Mucosa of rectum (tissue), 2 donors: ENCODE data around the gene RREB1.
A peak's percentile ranks its signal among the peaks of the same experiment; 100 is the strongest.

Experiments
- H3K27ac ChIP-seq, 2 donors: one replicate each; pipeline ENCODE4 v1.7.0; 2013; ENCODE audit warnings: inconsistent platforms in 2 of 2, low read depth in 2 of 2, low read length in 2 of 2
- H3K27me3 ChIP-seq, 2 donors: one replicate each; pipeline ENCODE4 v1.7.0; 2013; ENCODE audit warnings: low read length in 2 of 2; ENCODE audit not compliant: control insufficient read depth in 2 of 2, insufficient read depth in 2 of 2
- H3K36me3 ChIP-seq, 2 donors: one replicate each; pipeline ENCODE4 v1.7.0; 2013; ENCODE audit warnings: low read length in 2 of 2; ENCODE audit not compliant: control insufficient read depth in 2 of 2, insufficient read depth in 2 of 2
- H3K4me1 ChIP-seq, 2 donors: one replicate each; pipeline ENCODE4 v1.7.0; 2013; ENCODE audit warnings: low read length in 2 of 2, mild to moderate bottlenecking in 1 of 2; ENCODE audit not compliant: control insufficient read depth in 2 of 2, insufficient read depth in 2 of 2
- H3K4me3 ChIP-seq, 2 donors: one replicate each; pipeline ENCODE4 v1.7.0; 2013; ENCODE audit warnings: low read length in 2 of 2
- H3K9ac ChIP-seq, 2 donors: one replicate each; pipeline ENCODE4 v1.7.0; 2013; ENCODE audit warnings: low read length in 2 of 2, low read depth in 1 of 2, mild to moderate bottlenecking in 1 of 2
- H3K9me3 ChIP-seq, 2 donors: one replicate each; pipeline ENCODE4 v1.7.0; 2013; ENCODE audit warnings: low read length in 2 of 2; ENCODE audit not compliant: control insufficient read depth in 2 of 2
- donor health status: healthy.
- donor health status: Normal muscosa, but diverticular disease.

The RREB1 gene

DNA sequence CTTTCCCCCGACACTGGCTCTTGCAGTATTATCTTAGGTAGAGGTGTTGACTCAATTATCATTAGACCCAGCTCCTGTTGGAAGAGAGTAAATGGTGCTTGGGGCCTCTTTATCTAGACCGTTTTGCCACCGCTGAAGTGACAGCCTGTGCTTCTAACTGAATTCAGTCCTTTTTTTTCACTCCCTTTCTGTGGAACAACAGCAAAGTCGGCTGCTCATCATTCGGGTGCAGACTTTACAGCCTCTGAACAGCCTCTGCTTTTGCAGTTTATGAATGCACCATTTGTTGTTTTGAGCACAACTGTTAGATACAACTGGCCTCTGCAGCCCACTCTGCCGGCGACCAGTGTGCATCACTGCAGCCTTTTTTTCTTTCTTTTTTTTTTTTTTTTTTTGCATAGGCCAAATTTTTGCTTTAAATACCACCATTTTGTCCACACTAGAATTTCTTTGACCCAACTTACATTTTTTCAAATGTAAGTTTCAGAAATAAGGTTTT, 35.8 kb downstream of the RREB1 start:
- peak overlapping the region in 1 of 2 donors; percentile 45 for H3K27ac ChIP-seq

DNA sequence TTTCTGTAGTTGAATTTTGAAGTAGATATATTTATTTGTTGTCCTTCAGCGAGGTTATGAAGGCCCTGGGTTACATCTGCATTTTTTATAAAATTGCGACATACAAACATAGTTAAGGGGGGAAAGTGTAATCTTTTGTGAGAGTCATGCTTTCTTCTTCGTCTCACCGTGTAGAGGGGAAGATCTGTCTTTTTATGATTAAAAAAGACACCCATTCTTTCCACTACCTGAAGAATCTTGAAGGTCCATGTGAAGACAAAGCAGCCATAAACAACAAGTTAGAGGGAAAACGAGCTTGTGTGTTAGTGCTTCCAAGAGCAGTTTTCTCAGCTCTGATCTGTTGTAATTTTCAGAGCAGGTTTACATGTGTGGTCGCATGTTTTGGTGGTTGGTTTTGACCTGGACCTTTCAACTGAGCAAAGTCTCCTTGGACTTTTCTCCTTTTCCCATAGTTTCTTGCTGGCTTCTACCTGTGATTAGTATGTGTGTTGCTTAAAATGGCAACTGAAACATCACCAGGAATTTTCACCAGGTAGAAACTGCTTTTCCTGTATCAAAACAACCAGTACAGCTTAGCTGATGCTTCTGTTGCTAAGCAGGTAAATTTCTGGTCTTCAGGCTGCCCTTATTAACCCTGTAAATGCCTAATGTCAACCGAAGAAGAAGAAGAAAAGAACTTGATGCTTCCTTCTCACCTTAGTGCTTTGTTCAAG, 37.3 kb downstream of the RREB1 start:
- Histone ChIP-seq H3K27me3 (no peaks in the 10 kb centered on the region), H3K4me3 (no peak overlapping the region), H3K27ac (peak overlapping the region; percentile 86 to 91), H3K9me3 (no peaks in the 10 kb centered on the region), H3K9ac (peak overlapping the region in 1 of 2 donors; percentile 68), H3K4me1 (peaks cover 53 to 54% of the 10 kb centered on the region in 2 donors), H3K36me3 (no peaks in the 10 kb centered on the region)

More for the DNA sequence above, 35.8 kb downstream of the RREB1 start:
- peak overlapping the region; percentile 28 to 43 for H3K9ac ChIP-seq
- no peaks in the 10 kb centered on the region for H3K36me3 ChIP-seq
- H3K4me3 ChIP-seq: no peak overlapping the region
- peaks cover 62 to 65% of the 10 kb centered on the region in 2 donors for H3K4me1 ChIP-seq
- H3K27me3 ChIP-seq: no peaks in the 10 kb centered on the region
- no peaks in the 10 kb centered on the region for H3K9me3 ChIP-seq

DNA sequence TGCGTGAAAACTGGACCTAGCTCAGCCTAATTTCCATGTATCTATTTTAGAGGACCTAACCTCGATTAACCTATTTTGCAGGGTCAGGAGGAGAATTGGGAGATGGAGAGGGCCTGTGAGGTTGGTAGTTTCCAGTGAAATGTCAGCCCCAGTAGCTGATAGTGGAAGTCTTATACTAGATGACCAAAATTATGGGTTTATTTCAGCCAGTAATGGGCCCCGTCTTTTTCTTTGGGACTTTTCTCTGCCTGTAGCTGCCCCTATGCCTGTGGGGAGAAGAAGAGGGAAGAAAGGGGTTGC, 37.8 kb downstream of the RREB1 start:
- Histone ChIP-seq H3K9ac (peak overlapping the region; percentile 68 to 76), H3K4me3 (peak overlapping the region; percentile 38 to 53), H3K4me1 (peaks cover 48 to 49% of the 10 kb centered on the region in 2 donors)

DNA sequence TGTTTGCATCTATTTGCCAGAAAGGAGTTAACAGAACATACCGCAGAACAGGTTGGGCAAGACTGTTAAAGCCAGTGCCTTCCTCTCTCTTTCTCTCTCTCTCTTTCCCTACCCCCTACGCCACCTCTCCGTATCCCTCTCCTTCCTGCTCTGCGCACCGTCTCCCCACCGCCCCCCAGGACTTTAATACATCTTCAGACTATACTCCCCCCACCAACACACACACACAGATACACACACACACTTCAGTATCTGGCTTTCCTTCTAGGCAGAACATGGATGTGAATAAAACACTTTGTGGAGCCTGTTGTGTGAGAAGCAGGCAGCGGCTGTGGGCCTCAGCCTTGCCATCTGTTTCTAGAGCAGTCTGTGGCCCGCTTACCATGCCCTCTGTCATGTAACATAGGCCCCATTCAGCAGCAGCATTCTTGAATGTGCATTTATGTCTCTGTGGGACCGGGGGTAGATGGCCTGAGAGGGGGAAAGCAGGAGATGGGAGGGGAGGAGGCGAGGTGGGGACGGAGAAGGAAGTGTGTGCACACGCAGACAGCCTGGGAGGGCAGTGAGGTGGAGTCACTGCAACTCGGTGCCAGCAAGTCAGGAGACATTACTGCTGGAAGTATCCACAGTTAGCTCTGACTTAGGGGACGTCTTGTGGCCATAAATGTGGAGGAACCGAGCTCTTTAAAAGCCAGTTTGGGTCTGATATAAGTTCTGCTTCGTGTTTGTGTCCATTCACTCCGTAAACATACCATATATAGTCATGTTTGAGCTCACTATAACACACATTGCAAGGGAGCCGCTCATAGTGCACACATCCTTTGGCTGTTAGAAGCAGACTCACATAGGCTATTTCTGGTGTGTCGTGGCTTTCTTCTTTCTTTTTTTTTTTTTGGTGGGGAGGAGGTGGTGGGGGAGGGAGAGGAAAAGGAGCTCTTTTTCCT, 38.4 kb downstream of the RREB1 start:
- Histone ChIP-seq H3K4me1 (peaks cover 49% of the 10 kb centered on the region in 2 donors), H3K36me3 (peaks cover 0 to 4% of the 10 kb centered on the region in 2 donors)

More for the DNA sequence above, 37.8 kb downstream of the RREB1 start:
- no peaks in the 10 kb centered on the region for H3K9me3 ChIP-seq
- H3K36me3 ChIP-seq: peaks cover 0 to under 1% of the 10 kb centered on the region in 2 donors
- no peaks in the 10 kb centered on the region for H3K27me3 ChIP-seq
- peak overlapping the region; percentile 86 to 91 for H3K27ac ChIP-seq

DNA sequence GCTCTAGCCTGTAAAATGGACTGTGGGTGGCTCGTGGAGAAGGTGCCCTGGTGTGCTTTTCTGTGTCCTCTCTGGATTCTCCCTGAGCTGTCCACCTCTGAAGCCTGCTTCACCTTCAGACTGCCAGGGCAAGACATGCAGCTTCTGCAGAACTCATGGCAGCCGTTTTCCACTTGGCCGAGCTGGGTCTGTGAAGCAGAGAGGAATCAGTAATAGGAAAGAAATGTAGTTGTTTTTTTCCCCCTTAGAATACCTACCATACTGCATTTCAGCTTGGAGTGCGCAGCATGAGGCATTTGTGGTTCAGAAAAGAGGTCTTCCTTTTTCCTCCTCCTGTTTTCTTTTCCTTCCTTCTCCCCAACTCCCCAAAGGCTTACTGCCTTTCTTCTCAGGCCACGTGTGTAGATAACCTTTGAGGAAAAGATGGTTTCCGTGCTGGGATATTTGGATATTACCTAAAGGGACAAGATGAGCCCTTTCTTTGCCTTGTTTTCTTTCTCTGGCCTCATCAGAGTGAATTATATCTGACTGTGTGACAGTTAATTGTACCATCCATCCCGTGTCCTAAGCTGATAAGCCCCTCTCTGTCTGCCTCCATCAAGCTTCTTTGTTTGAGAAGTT, 39.4 kb downstream of the RREB1 start:
- Histone ChIP-seq H3K27ac (peak overlapping the region; percentile 86 to 91), H3K9me3 (no peaks in the 10 kb centered on the region), H3K4me3 (peak overlapping the region in 1 of 2 donors; percentile 53), H3K4me1 (peaks cover 50 to 51% of the 10 kb centered on the region in 2 donors), H3K27me3 (no peaks in the 10 kb centered on the region), H3K36me3 (peaks cover 0 to 4% of the 10 kb centered on the region in 2 donors), H3K9ac (peak overlapping the region; percentile 43 to 68)

More for the DNA sequence above, 38.4 kb downstream of the RREB1 start:
- H3K27me3 ChIP-seq: no peaks in the 10 kb centered on the region
- H3K27ac ChIP-seq: peak overlapping the region; percentile 86 to 91
- peak overlapping the region; percentile 68 to 76 for H3K9ac ChIP-seq
- peak overlapping the region; percentile 38 to 53 for H3K4me3 ChIP-seq
- H3K9me3 ChIP-seq: no peaks in the 10 kb centered on the region

DNA sequence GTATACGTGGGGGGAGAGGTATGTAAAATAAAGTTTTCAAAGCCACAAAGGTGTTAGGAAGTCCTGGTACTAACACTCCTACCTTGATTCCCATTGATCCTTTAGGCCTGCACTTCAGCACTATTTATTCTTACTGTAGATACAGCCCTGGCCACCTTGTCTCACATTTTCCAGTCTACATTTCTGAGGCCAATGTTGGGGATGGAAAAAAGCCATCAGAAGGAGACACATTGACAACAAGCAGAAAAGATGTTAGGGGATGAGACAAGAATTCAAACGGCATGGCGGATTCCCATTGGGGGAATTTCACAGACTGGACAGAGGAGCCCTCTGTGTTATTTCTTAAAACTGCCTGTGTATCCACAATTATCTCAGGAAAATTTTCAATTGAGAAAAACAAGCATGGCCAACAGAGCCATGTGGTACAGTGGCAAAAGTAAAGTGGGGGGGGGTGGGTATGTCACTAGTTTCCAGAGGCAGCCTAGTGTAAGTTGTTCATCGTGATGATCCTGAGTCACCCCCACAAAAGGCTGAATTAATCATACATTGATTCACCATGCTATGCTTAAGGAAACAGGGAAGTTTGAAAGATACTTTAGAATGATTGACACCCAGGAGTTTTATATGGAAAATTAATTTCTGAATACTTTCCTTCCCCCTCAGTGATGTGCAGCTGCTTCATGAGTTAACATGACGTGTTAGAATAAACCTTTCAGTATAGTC, 40.5 kb downstream of the RREB1 start:
- Histone ChIP-seq H3K9me3 (no peaks in the 10 kb centered on the region), H3K4me3 (no peak overlapping the region), H3K36me3 (peaks cover 0 to 4% of the 10 kb centered on the region in 2 donors), H3K4me1 (peaks cover 44 to 57% of the 10 kb centered on the region in 2 donors), H3K27ac (peak overlapping the region in 1 of 2 donors; percentile 24), H3K27me3 (no peaks in the 10 kb centered on the region), H3K9ac (no peak overlapping the region)

DNA sequence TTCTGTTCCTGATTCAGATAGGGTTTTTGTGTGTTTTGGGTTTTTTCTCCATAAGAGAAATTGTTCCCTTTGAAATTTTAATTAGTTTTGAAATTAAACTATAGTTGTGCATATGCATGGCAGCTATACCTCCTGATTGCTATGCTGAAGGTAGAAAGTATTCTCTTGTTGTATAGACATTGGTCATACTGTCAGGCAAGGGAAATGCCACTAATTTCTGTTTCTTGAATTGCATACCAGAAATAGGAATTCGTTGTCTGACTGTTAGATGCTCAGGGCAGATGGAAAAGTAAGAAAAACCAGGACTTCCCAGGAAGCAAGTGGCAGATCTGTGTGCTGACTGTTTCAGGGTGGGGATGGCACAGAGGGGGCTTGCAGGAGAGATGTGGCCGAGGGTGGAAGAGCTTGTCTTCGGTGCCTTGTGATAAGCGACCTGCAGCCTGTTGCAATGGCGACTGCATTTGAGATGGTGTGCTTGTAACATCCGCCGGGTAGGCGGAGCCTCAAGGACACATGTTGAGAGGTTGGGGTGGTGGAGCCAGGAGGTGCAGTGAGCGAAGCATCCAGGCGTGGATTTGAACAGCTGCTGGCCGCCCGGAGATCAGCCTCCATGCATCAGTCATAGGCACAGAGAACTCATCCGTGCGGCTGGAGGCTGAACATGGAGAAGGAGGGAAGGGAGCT, 42.8 kb downstream of the RREB1 start:
- no peak overlapping the region for H3K9ac ChIP-seq
- H3K27me3 ChIP-seq: no peaks in the 10 kb centered on the region
- no peak overlapping the region for H3K27ac ChIP-seq
- H3K4me3 ChIP-seq: no peak overlapping the region
- peaks cover 40 to 52% of the 10 kb centered on the region in 2 donors for H3K4me1 ChIP-seq
- H3K9me3 ChIP-seq: no peaks in the 10 kb centered on the region
- H3K36me3 ChIP-seq: peaks cover 0 to 4% of the 10 kb centered on the region in 2 donors

DNA sequence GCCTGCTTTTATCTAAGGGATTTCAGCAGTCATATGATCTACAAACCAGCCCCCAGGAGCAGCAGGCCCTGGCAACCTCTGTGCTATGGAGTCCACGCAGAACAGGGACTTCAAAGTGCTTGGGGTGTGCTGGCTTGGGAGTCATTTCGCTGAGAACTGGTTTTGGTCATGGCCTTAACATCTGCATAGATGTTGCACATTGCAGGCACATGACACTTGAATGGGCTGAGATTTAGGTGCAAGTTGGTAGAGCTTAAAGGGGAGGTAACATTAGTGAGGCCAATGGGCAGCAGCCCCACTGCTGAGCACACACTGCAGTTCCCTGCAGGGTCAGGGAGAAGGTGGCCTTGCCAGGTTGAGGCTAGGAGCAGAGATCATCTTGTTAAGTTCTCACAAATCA, 43.6 kb downstream of the RREB1 start:
- H3K27me3 ChIP-seq: no peaks in the 10 kb centered on the region
- H3K9me3 ChIP-seq: no peaks in the 10 kb centered on the region
- no peak overlapping the region for H3K27ac ChIP-seq
- peaks cover 0 to 4% of the 10 kb centered on the region in 2 donors for H3K36me3 ChIP-seq
- peaks cover 33 to 44% of the 10 kb centered on the region in 2 donors for H3K4me1 ChIP-seq
- H3K4me3 ChIP-seq: no peak overlapping the region
- H3K9ac ChIP-seq: no peak overlapping the region

DNA sequence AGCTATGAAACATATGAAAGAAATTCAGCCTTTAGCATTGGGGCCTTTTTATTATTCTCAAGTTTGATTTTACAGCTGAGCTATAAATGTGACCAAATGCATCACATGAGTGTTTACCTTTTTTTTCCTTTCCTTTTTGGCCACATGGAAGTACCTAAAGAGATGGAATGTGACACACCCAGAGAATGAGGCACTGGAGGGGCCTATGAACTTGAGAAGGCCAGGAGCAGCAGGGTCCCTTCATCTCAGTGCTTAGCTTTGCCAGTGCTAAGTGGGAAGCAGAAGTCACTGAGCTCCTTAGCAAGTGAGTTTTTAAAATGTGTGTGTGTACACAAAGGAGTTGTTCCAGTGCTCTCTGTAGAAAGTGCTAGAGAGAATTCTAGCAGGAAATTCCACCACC, 44.7 kb downstream of the RREB1 start:
- no peak overlapping the region for H3K4me3 ChIP-seq
- H3K36me3 ChIP-seq: peaks cover 0 to 4% of the 10 kb centered on the region in 2 donors
- H3K27me3 ChIP-seq: no peaks in the 10 kb centered on the region
- peak overlapping the region in 1 of 2 donors; percentile 52 for H3K9ac ChIP-seq
- H3K4me1 ChIP-seq: peaks cover 30 to 37% of the 10 kb centered on the region in 2 donors
- peak overlapping the region; percentile 52 to 75 for H3K27ac ChIP-seq
- no peaks in the 10 kb centered on the region for H3K9me3 ChIP-seq
